Thyroid gland (tissue), 4 donors: Measurements from ENCODE around the gene LHFPL6. TPM values are rescaled to one million over a fixed set of nuclear protein-coding genes. Genes with fewer than 3 reads are reported as not detected.

Experiments
- DNase-seq, 2 donors: peaks; one replicate each; pipeline ENCODE4 v3.0.0-alpha.2; 2019
- H3K27ac ChIP-seq, 3 donors: fragments of 200-600 bp; sonication (generic); 1 replicate in 2 of 3; 2 replicates in 1 of 3; pipeline ENCODE4 v1.5.1; 2016 to 2019; ENCODE audit warnings: mild to moderate bottlenecking in 1 of 3, moderate library complexity in 1 of 3
- H3K27me3 ChIP-seq: fragments of 200-600 bp; sonication (generic); one replicate; pipeline ENCODE4 v1.5.1; 2019
- H3K36me3 ChIP-seq, 2 donors: fragments of 200-600 bp; sonication (generic); one replicate each; pipeline ENCODE4 v1.5.1; 2016 to 2019
- H3K4me1 ChIP-seq, 2 donors: fragments of 200-600 bp; sonication (generic); one replicate each; pipeline ENCODE4 v1.5.1; 2017 to 2019
- H3K4me3 ChIP-seq, 3 donors: fragments of 200-600 bp; sonication (generic); replicated peaks in 1 of 3; 1 replicate in 2 of 3; 2 replicates in 1 of 3; pipeline ENCODE4 v1.5.1; 2016; ENCODE audit warnings: mild to moderate bottlenecking in 1 of 3
- H3K9me3 ChIP-seq: fragments of 200-600 bp; sonication (generic); one replicate; pipeline ENCODE4 v1.5.1; 2017
- CTCF ChIP-seq, 6 experiments: fragments of 200-600 bp in 3 of 6; fragments of 450-650 bp in 3 of 6; sonication (generic) in 3 of 6; IDR thresholded peaks; one replicate each; pipeline ENCODE4 v1.5.1; 2016 to 2019; ENCODE audit warnings: antibody characterized with exemption in 6 of 6, mild to moderate bottlenecking in 2 of 6, inconsistent platforms in 1 of 6, moderate library complexity in 1 of 6
- POLR2A ChIP-seq, 2 donors: fragments of 450-650 bp; IDR thresholded peaks; one replicate each; pipeline ENCODE4 v1.6.1; 2017; ENCODE audit warnings: antibody characterized with exemption in 2 of 2, mild to moderate bottlenecking in 2 of 2, moderate library complexity in 1 of 2
- WGBS, 2 donors: methylation state at CpG; one replicate each; pipeline ENCODE4 v1.1.5; 2017; 5-methylcytosine and 5-hydroxymethylcytosine counted together
- intact Hi-C: fragments of 100-400 bp; cut with DNase I; formaldehyde crosslinking; loops from one replicate; pipeline ENCODE4 v1.15.1; 2023
- total RNA-seq, 4 donors: library from RNA; depleted of rRNA; stranded (reverse); fragments of >200 nt; gene quantifications; one replicate each; pipeline ENCODE4 v1.2.3, GENCODE V29; 2016

Gene LHFPL6
- total RNA-seq, 4 donors from 2014 or later, result 23.6 to 86.3 (median 42.0) TPM

DNA sequence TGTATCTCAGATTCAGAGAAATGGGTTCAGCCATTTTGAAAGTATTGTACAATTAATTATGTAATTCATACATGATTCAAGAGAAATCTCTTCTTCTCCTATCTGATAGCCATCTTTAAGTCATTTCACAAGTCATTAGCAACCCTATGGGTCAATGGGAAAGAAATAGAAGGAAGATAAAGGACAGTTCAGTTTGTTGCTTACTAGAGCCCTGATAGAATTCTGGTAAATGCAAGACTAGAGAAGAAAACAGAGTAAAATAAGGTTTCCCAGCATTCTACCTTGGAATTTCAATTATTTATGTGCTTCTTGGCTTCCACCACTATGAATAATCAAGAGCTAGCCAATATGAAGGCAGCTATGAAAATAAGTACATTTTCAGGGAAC, 117.7 kb downstream of the LHFPL6 start:
- H3K27ac ChIP-seq, result no peak overlapping the region
- no peak for DNase-seq
- TF ChIP-seq POLR2A (IDR thresholded peaks at IDR 0.05) (no peak), CTCF (IDR thresholded peaks at IDR 0.05) (no peak)
- H3K4me1 ChIP-seq, result no peaks in the 10 kb centered on the region
- H3K27me3 ChIP-seq, result no peaks in the 10 kb centered on the region
- intact Hi-C loops, result no loop called here
- H3K9me3 ChIP-seq, result no peaks in the 10 kb centered on the region
- no peaks in the 10 kb centered on the region for H3K36me3 ChIP-seq
- H3K4me3 ChIP-seq, result no peak overlapping the region

- Histone ChIP-seq H3K4me3 (no peak overlapping the region), H3K27ac (no peak overlapping the region), H3K9me3 (no peaks in the 10 kb centered on the region), H3K36me3 (no peaks in the 10 kb centered on the region), H3K27me3 (no peaks in the 10 kb centered on the region), H3K4me1 (no peaks in the 10 kb centered on the region)
- WGBS, 2 donors, result 89 to 94% methylated on average over 4 of the region's 4 CpGs
- intact Hi-C loops, result no loop called here
- DNase-seq, result no peak
- TF ChIP-seq CTCF (IDR thresholded peaks at IDR 0.05) (no peak), POLR2A (IDR thresholded peaks at IDR 0.05) (no peak)
Observed at GRCh38 chr13:39484506-39485313, 118.3 kb downstream of the LHFPL6 start.

GRCh38 chr13:39483326-39483725, 119.7 kb downstream of the LHFPL6 start:
- Histone ChIP-seq H3K4me3 (no peak overlapping the region), H3K4me1 (no peaks in the 10 kb centered on the region), H3K9me3 (no peaks in the 10 kb centered on the region), H3K27ac (no peak overlapping the region), H3K27me3 (no peaks in the 10 kb centered on the region), H3K36me3 (no peaks in the 10 kb centered on the region)
- DNase-seq, result no peak
- intact Hi-C loops, result no loop called here
- TF ChIP-seq CTCF (IDR thresholded peaks at IDR 0.05), result no peak
- TF ChIP-seq POLR2A (IDR thresholded peaks at IDR 0.05), result no peak

- Histone ChIP-seq H3K4me1 (no peaks in the 10 kb centered on the region), H3K36me3 (no peaks in the 10 kb centered on the region), H3K9me3 (no peaks in the 10 kb centered on the region), H3K27ac (no peak overlapping the region), H3K4me3 (no peak overlapping the region), H3K27me3 (no peaks in the 10 kb centered on the region)
- no peak for DNase-seq
- intact Hi-C loops, result no loop called here
- TF ChIP-seq CTCF (IDR thresholded peaks at IDR 0.05), result no peak
- TF ChIP-seq POLR2A (IDR thresholded peaks at IDR 0.05), result no peak
- WGBS, 2 donors, result 81 to 83% methylated on average over 3 of the region's 3 CpGs
Observed at GRCh38 chr13:39481491-39481890, 121.5 kb downstream of the LHFPL6 start.

DNA sequence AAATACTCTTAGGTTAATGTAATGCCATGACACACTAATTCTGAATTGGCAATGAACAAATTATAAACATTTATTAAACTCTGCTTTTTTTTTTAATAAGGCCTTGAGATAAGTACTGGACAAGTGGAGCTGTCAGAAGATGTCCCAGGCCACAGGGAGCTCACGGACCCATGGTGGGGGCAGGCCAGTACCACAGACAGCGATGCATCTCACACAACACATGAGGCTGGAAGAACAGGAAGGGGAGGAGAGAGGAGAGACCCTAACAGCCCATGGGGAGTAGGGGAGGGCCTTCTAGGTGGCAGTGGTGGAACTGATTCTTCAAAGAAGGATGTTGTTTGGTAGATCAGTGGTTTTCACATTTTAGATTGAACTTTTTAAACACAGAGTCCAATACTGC, 128.4 kb downstream of the LHFPL6 start:
- no peak for DNase-seq
- intact Hi-C loops, result no loop called here
- Histone ChIP-seq H3K4me1 (no peaks in the 10 kb centered on the region), H3K36me3 (no peaks in the 10 kb centered on the region), H3K4me3 (no peak overlapping the region), H3K27ac (no peak overlapping the region), H3K9me3 (no peaks in the 10 kb centered on the region), H3K27me3 (no peaks in the 10 kb centered on the region)
- WGBS, 2 donors, result 86 to 93% methylated on average over 2 of the region's 2 CpGs
- TF ChIP-seq CTCF (IDR thresholded peaks at IDR 0.05) (no peak), POLR2A (IDR thresholded peaks at IDR 0.05) (no peak)
